Right atrium auricular region (tissue), 2 donors: Measurements from ENCODE around the gene RARG. TPM values are rescaled to one million over a fixed set of nuclear protein-coding genes. Genes with fewer than 3 reads are reported as not detected.

Experiments used
- DNase-seq: peaks from one replicate; pipeline ENCODE4 v3.0.0-alpha.2; 2019; ENCODE audit warnings: low spot score
- H3K27ac ChIP-seq, 2 donors: fragments of 200-600 bp; sonication (generic); 1 replicate in 1 of 2; 2 replicates in 1 of 2; pipeline ENCODE4 v1.5.1; 2016 to 2019
- H3K27me3 ChIP-seq, 2 donors: fragments of 200-600 bp; sonication (generic); one replicate each; pipeline versions ENCODE4 v1.5.1 to v1.6.0; 2017 to 2019
- H3K36me3 ChIP-seq: fragments of 200-600 bp; sonication (generic); one replicate; pipeline ENCODE4 v1.5.1; 2016
- H3K4me1 ChIP-seq, 2 donors: fragments of 200-600 bp; sonication (generic); one replicate each; pipeline versions ENCODE4 v1.5.1 to v1.6.0; 2017 to 2019
- H3K4me3 ChIP-seq, 2 donors: fragments of 200-600 bp; sonication (generic); 1 replicate in 1 of 2; 2 replicates in 1 of 2; pipeline ENCODE4 v1.5.1; 2017 to 2019; ENCODE audit warnings: mild to moderate bottlenecking in 1 of 2, moderate library complexity in 1 of 2
- H3K9me3 ChIP-seq, 2 donors: fragments of 200-600 bp; sonication (generic); one replicate each; pipeline ENCODE4 v1.5.1; 2019
- CTCF ChIP-seq, 2 donors: fragments of 200-600 bp; sonication (generic); IDR thresholded peaks; one replicate each; pipeline ENCODE4 v1.5.1; 2019; ENCODE audit warnings: antibody characterized with exemption in 2 of 2
- total RNA-seq, 2 donors: library from RNA; depleted of rRNA; stranded (reverse); fragments of >200 nt; gene quantifications; one replicate each; pipeline ENCODE4 v1.1.0, GENCODE V29; 2016

Gene RARG
- total RNA-seq, 2 donors from 2014 or later: 14.8 to 15.0 TPM

- no peaks in the 10 kb centered on the region for H3K9me3 ChIP-seq
- TF ChIP-seq CTCF (IDR thresholded peaks at IDR 0.05): no peak
- DNase-seq: no peak
- no peak overlapping the region for H3K27ac ChIP-seq
- no peaks in the 10 kb centered on the region for H3K27me3 ChIP-seq
- H3K4me1 ChIP-seq: peaks cover 0 to 28% of the 10 kb centered on the region in 2 donors
- H3K36me3 ChIP-seq: peaks cover 68% of the 10 kb centered on the region
- H3K4me3 ChIP-seq: no peak overlapping the region
These were observed 45.3 kb downstream of the RARG start for GRCh38 chr12:53186745-53187144.

GRCh38 chr12:53185582-53186153 is 46.3 kb downstream of the RARG start:
- Histone ChIP-seq H3K4me3 (no peak overlapping the region), H3K4me1 (peaks cover 0 to 34% of the 10 kb centered on the region in 2 donors), H3K36me3 (peaks cover 68% of the 10 kb centered on the region), H3K27me3 (no peaks in the 10 kb centered on the region), H3K9me3 (no peaks in the 10 kb centered on the region), H3K27ac (no peak overlapping the region)
- TF ChIP-seq CTCF (IDR thresholded peaks at IDR 0.05): no peak
- no peak for DNase-seq

GRCh38 chr12:53184828-53185227 is 47.2 kb downstream of the RARG start:
- Histone ChIP-seq H3K4me1 (peaks cover 0 to 36% of the 10 kb centered on the region in 2 donors), H3K4me3 (no peak overlapping the region), H3K27ac (no peak overlapping the region), H3K9me3 (no peaks in the 10 kb centered on the region), H3K27me3 (no peaks in the 10 kb centered on the region), H3K36me3 (peaks cover 68% of the 10 kb centered on the region)
- no peak for DNase-seq
- TF ChIP-seq CTCF (IDR thresholded peaks at IDR 0.05): no peak

GRCh38 chr12:53182903-53183302 is 49.1 kb downstream of the RARG start:
- Histone ChIP-seq H3K27me3 (no peaks in the 10 kb centered on the region), H3K36me3 (peaks cover 59% of the 10 kb centered on the region)

GRCh38 chr12:53181935-53182334 is 50.1 kb downstream of the RARG start:
- peaks cover 0 to 44% of the 10 kb centered on the region in 2 donors for H3K4me1 ChIP-seq
- no peak for DNase-seq

More at GRCh38 chr12:53182903-53183302, 49.1 kb downstream of the RARG start:
- H3K9me3 ChIP-seq: no peaks in the 10 kb centered on the region
- H3K4me3 ChIP-seq: no peak overlapping the region
- no peak overlapping the region for H3K27ac ChIP-seq
- no peak for DNase-seq
- no peak for TF ChIP-seq CTCF (IDR thresholded peaks at IDR 0.05)
- peaks cover 0 to 44% of the 10 kb centered on the region in 2 donors for H3K4me1 ChIP-seq

More at GRCh38 chr12:53181935-53182334, 50.1 kb downstream of the RARG start:
- no peak for TF ChIP-seq CTCF (IDR thresholded peaks at IDR 0.05)
- peaks cover 49% of the 10 kb centered on the region for H3K36me3 ChIP-seq
- H3K4me3 ChIP-seq: peak overlapping the region in 1 of 2 donors; percentile 90
- no peak overlapping the region for H3K27ac ChIP-seq
- H3K9me3 ChIP-seq: no peaks in the 10 kb centered on the region
- no peaks in the 10 kb centered on the region for H3K27me3 ChIP-seq
